ENCODE data around the gene IL1RAPL2.

GRCh38 chrX:104679175-104679574 lies 113.2 kb downstream of the IL1RAPL2 start:
- TF ChIP-seq POLR2AphosphoS5 (IDR thresholded peaks at IDR 0.05) (no peak), CTCF (IDR thresholded peaks at IDR 0.05) (no peak)

Data from esophagus muscularis mucosa (tissue), 3 donors.